ENCODE measurements around the gene OLFM1.

DNA sequence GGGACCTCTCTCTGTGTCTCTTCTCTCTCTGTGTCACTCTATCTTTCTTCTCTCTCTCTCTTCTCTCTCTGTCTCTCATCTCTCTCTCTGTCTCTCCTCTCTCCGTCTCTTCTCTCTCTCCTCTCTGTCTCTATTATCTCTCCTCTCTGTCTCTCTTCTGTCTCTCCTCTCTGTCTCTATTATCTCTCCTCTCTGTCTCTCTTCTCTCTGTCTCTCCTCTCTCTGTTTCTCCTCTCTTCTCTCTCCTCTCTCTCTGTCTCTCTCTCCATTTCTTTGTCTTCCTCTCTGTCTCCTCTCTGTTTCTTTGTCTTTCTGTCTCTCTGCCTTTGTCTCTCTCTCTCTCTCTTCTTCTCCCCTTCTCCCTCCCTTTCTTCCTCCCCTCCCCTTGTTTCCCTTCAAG, 3.2 kb upstream of the OLFM1 start:
- TF ChIP-seq YY1 (IDR thresholded peaks at IDR 0.05; ENCODE audit: insufficient read depth, insufficient read length) (no peak), SUZ12 (IDR thresholded peaks at IDR 0.05; ENCODE audit: extremely low read depth, insufficient read depth, insufficient read length) (no peak)

Data from NT2/D1 (cell line).